DOHH2 (cell line): ENCODE results near the gene PEPD.

Experiments used
- H3F3A ChIP-seq: fragments of 200-600 bp; sonication (generic), shearing (Covaris generic); 2 replicates; pipeline ENCODE4 v1.6.0; 2016; ENCODE audit warnings: antibody characterized with exemption, mild to moderate bottlenecking; ENCODE audit not compliant: control insufficient read depth, insufficient read depth
- H3K27ac ChIP-seq: fragments of 200-600 bp; sonication (generic); 2 replicates; pipeline ENCODE4 v1.5.1; 2014; ENCODE audit warnings: low read depth, mild to moderate bottlenecking, low read length, moderate library complexity
- H3K27me3 ChIP-seq: fragments of 200-600 bp; sonication (generic); 2 replicates; pipeline ENCODE4 v1.6.1; 2014; ENCODE audit warnings: mild to moderate bottlenecking, low read length, mixed read lengths; ENCODE audit not compliant: control insufficient read depth
- H3K36me3 ChIP-seq: fragments of 200-600 bp; sonication (generic); 2 replicates; pipeline ENCODE4 v1.6.1; 2014; ENCODE audit warnings: mild to moderate bottlenecking, low read length, moderate library complexity, mixed read lengths; ENCODE audit not compliant: control insufficient read depth
- H3K4me1 ChIP-seq: fragments of 200-600 bp; sonication (generic); 2 replicates; pipeline ENCODE4 v1.6.1; 2014; ENCODE audit warnings: mild to moderate bottlenecking, low read length, mixed read lengths; ENCODE audit not compliant: control insufficient read depth
- H3K4me2 ChIP-seq: fragments of 200-600 bp; sonication (generic); 2 replicates; pipeline ENCODE4 v1.6.0; 2014; ENCODE audit warnings: mild to moderate bottlenecking, low read length, moderate library complexity
- H3K4me3 ChIP-seq: fragments of 200-600 bp; sonication (generic); 2 replicates; pipeline ENCODE4 v1.5.1; 2014; ENCODE audit warnings: mild to moderate bottlenecking, low read length, mixed read lengths
- H3K79me2 ChIP-seq: fragments of 200-600 bp; sonication (generic); 2 replicates; pipeline ENCODE4 v1.6.1; 2014; ENCODE audit warnings: mild to moderate bottlenecking, low read length, mixed read lengths; ENCODE audit not compliant: control insufficient read depth
- H3K9me2 ChIP-seq: fragments of 200-600 bp; sonication (generic); replicated peaks from 2 replicates; pipeline ENCODE4 v1.6.1; 2014; ENCODE audit warnings: mild to moderate bottlenecking, low read length, mixed read lengths; ENCODE audit not compliant: control insufficient read depth
- H3K9me3 ChIP-seq: fragments of 200-600 bp; sonication (generic); 2 replicates; pipeline ENCODE4 v1.6.1; 2014; ENCODE audit warnings: antibody characterized with exemption, low read length, mixed read lengths; ENCODE audit not compliant: control insufficient read depth, insufficient read depth
- H4K20me1 ChIP-seq: fragments of 200-600 bp; sonication (generic); 2 replicates; pipeline ENCODE4 v1.6.0; 2014; ENCODE audit warnings: low read depth, mild to moderate bottlenecking, antibody characterized with exemption, low read length, moderate library complexity; ENCODE audit not compliant: control insufficient read depth, insufficient read depth
- EZH2phosphoT487 ChIP-seq: fragments of 200-600 bp; sonication (generic); IDR thresholded peaks from 2 replicates; pipeline ENCODE4 v1.6.1; 2017; ENCODE audit warnings: borderline replicate concordance, mild to moderate bottlenecking, antibody characterized with exemption, low read length, moderate library complexity, mixed read lengths
- TF ChIP-seq, protein P1 (sequence below): fragments of 200-600 bp; sonication (generic); IDR thresholded peaks from one replicate; pipeline ENCODE4 v1.5.1; 2014; ENCODE audit warnings: antibody characterized with exemption, mild to moderate bottlenecking, low read depth, low read length; ENCODE audit not compliant: poor library complexity, severe bottlenecking

Gene PEPD

DNA sequence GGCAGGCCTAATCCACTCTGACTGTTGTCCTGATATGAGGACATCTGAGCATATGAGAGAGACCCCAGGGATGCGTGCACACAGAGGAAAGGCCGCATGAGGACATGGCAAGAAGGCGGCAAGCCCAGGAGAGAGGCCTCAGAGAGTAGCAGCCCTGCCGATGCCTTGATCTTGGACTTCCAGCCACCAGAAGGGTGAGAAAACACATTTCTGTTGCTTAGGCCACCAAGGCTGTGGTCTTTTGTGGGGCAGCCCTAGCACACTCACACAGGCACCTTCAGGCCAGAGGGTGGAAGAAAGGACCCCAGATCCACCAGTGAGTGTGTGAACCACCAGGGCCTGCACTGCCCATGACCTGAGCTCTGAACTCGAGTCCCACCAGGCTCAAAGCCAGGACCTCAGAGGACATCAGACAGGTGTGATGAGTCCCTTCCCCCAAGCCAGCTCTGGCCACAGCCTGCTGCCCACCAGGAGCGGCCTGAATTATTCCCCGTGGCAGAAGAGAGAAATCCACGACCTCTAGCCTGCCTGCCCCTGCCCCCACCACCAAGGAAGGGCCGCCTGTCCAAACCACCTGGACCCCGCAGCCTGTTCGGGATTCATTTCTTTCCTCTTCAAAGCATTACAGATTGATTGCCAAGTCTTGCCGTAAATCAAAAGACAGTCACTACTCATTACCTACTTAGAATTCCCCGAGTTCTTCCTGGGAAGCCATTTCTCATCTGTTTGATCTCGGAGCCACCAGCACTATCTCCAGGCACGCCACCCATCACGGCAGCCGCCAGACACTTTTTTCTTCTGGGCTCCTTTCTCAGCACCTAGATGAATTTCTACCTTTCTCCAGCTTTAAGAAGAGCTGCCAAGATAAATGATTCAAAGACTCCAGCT, 75.9 kb downstream of the PEPD start:
- Histone ChIP-seq H3K27me3 (no peaks in the 10 kb centered on the region), H4K20me1 (0 out of 2 replicates have a peak, but pooled peaks cover 3% of the 10 kb centered on the region), H3K79me2 (no peaks in the 10 kb centered on the region), H3K36me3 (no peaks in the 10 kb centered on the region), H3F3A (no peaks in the 10 kb centered on the region), H3K27ac (no peak overlapping the region), H3K9me2 (no peaks in the 10 kb centered on the region), H3K4me2 (no peak overlapping the region), H3K4me3 (no peak overlapping the region), H3K9me3 (no peaks in the 10 kb centered on the region), H3K4me1 (no peaks in the 10 kb centered on the region)
- TF ChIP-seq, protein P1, sequence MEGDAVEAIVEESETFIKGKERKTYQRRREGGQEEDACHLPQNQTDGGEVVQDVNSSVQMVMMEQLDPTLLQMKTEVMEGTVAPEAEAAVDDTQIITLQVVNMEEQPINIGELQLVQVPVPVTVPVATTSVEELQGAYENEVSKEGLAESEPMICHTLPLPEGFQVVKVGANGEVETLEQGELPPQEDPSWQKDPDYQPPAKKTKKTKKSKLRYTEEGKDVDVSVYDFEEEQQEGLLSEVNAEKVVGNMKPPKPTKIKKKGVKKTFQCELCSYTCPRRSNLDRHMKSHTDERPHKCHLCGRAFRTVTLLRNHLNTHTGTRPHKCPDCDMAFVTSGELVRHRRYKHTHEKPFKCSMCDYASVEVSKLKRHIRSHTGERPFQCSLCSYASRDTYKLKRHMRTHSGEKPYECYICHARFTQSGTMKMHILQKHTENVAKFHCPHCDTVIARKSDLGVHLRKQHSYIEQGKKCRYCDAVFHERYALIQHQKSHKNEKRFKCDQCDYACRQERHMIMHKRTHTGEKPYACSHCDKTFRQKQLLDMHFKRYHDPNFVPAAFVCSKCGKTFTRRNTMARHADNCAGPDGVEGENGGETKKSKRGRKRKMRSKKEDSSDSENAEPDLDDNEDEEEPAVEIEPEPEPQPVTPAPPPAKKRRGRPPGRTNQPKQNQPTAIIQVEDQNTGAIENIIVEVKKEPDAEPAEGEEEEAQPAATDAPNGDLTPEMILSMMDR = no peak
- TF ChIP-seq EZH2phosphoT487 = no peak

DNA sequence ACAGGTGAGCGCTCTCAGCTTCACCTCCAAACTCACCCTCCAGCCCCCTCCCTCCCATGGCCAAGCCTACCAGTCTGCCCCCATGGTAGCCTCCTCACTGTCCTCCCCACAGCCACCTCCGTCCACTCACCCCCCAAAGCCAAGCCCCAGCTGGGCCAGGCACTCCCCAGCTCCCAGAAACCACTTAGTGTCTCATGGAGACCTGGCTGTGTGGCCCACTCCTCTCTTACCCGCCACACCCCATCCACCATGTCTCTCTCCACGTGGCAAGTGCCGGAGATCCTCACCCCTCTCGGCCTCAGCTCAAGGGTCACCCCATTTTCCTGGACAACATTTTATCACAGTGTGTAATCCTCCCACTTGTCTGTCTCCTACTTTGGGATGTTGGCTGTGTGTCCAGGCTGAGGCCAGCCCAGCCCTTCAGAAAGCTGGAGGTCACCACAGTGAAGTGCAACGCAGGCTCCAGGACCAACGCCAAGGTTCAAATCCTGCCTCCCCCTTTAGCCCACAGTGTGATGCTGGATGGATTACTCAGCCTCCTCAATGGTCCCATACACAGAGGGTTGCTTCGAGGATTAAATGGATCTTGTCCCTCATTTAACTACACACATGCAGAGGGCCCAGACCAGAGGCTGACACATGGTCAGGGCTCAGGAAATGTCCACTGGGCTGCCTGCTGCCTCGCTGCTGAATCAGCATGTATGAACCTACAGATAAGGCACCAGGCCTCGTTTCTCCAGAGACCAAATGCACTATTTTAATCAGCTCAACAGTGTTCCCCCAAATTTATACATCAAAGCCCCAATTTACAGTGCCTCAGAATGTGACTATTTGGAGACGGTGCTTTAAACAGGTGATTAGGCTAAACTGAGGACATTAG, 76.8 kb downstream of the PEPD start:
- Histone ChIP-seq H3K4me1 (no peaks in the 10 kb centered on the region), H3K9me2 (no peaks in the 10 kb centered on the region), H4K20me1 (0 out of 2 replicates have a peak, but pooled peaks cover 3% of the 10 kb centered on the region), H3K79me2 (no peaks in the 10 kb centered on the region), H3K36me3 (no peaks in the 10 kb centered on the region), H3K27ac (no peak overlapping the region), H3K4me2 (no peak overlapping the region), H3F3A (no peaks in the 10 kb centered on the region), H3K9me3 (no peaks in the 10 kb centered on the region), H3K27me3 (no peaks in the 10 kb centered on the region), H3K4me3 (no peak overlapping the region)
- TF ChIP-seq, protein P1 = no peak
- no peak for TF ChIP-seq EZH2phosphoT487

DNA sequence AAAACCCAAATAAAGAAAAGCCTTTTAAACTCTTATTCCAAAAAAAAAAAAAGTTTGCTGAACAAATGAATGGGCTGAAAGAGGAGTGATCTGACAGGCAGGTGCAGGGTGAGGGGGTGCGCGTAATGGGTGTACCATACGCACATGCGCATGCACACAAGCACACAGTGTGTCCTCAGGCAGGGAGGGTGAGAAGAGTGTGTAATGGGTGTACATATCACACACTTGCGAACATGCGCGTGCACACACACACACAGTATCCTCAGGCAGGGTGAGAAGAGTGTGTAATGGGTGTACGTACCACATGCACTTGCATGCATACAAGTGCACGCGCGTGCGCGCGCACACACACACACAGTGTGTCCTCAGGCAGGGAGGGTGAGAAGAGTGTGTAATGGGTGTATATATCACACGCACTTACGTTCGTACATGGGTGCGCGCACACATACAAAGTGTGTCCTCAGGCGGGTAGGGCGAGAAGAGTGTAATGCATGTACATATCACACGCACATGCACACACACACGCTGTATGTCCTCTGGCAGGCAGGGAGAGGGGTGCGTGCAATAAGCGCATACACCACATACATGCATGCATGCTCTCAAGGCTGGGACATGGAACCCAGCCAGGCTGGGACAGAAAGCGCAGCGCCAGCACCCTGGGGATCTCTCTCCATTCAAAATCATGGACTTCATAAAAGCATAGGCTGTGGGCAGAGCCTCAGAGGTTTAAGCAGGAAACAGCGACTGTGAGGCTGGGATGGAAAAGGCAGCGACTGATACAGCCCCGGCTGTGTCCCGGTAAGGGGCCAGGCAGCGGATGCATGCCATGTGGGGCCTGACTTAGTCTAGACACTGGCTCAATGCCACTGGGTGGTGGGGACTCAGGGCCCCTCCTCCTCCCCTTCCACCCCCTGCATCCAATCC, 77.7 kb downstream of the PEPD start:
- no peak overlapping the region for H3K4me3 ChIP-seq
- no peaks in the 10 kb centered on the region for H3K4me1 ChIP-seq
- H3K79me2 ChIP-seq = no peaks in the 10 kb centered on the region
- no peak overlapping the region for H3K27ac ChIP-seq
- H3K27me3 ChIP-seq = no peaks in the 10 kb centered on the region
- H4K20me1 ChIP-seq = 0 out of 2 replicates have a peak, but pooled peaks cover 3% of the 10 kb centered on the region
- H3K9me2 ChIP-seq = no peaks in the 10 kb centered on the region
- no peak overlapping the region for H3K4me2 ChIP-seq
- H3F3A ChIP-seq = no peaks in the 10 kb centered on the region
- no peaks in the 10 kb centered on the region for H3K36me3 ChIP-seq
- no peaks in the 10 kb centered on the region for H3K9me3 ChIP-seq
- TF ChIP-seq, protein P1 = no peak
- TF ChIP-seq EZH2phosphoT487 = no peak
